Mammary epithelial cell (primary cell): ENCODE data around the gene GLOD5.

ENCODE experiments used
- CTCF ChIP-seq, 2 donors: IDR thresholded peaks in 1 of 2; conservative IDR thresholded peaks in 1 of 2; 2 replicates each; pipeline ENCODE4 v1.5.1; 2011 to 2012; ENCODE audit warnings: inconsistent platforms in 2 of 2, low read length in 2 of 2, mild to moderate bottlenecking in 2 of 2, control low read depth in 1 of 2, low read depth in 1 of 2; ENCODE audit not compliant: insufficient read depth in 1 of 2; ENCODE audit errors: extremely low read depth in 1 of 2
- EZH2 ChIP-seq: IDR thresholded peaks from 2 replicates; pipeline ENCODE4 v1.6.1; 2012; ENCODE audit warnings: low read length, inconsistent platforms, borderline replicate concordance

GRCh38 chrX:48782216-48782615 lies 20.7 kb downstream of the GLOD5 start:
- TF ChIP-seq CTCF (conservative IDR thresholded peaks at IDR 0.05 in 1 of 2, IDR thresholded peaks at IDR 0.05 in 1 of 2; ENCODE audit: extremely low read depth in 1 of 2, insufficient read depth in 1 of 2, low read depth in 1 of 2, low read length in 2 of 2) (no peak), EZH2 (no peak)
